Adrenal gland (tissue), 5 donors: ENCODE results near the gene PRG2.

Experiments
- POLR2A ChIP-seq, 2 donors: fragments of 450-650 bp; IDR thresholded peaks; one replicate each; pipeline ENCODE4 v1.6.1; 2017; ENCODE audit warnings: antibody characterized with exemption in 2 of 2, mild to moderate bottlenecking in 2 of 2, moderate library complexity in 1 of 2
- TF ChIP-seq, protein P1 (sequence below), 6 experiments: fragments of 450-650 bp in 4 of 6; fragments of 200-600 bp in 2 of 6; sonication (generic) in 1 of 6; IDR thresholded peaks; 1 replicate in 5 of 6; 2 replicates in 1 of 6; pipeline versions ENCODE4 v1.5.1 to v1.8.0; 2016 to 2021; ENCODE audit warnings: antibody characterized with exemption in 6 of 6, mild to moderate bottlenecking in 2 of 6, moderate library complexity in 1 of 6
- donor health status: DM: no; HTN: no; CAD: no.

DNA sequence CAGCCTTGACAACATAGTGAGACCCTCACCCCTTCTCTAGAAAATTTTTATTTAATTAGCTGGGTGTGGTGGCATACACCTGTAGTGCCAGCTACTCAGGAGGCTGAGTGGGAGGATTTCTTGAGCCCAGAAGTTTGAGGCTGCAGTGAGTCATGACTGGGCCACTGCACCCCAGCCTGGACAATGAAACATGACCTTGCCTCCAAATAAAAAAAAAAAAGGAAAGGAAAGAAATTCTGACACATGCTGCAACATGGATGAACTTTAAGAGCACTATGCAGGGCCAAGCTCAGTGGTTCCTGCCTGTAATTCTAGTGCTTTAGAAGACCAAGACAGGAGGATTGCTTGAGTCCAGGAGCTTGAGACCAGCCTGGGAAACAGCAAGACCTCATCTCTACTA, 27.7 kb upstream of the PRG2 start:
- TF ChIP-seq, protein P1, sequence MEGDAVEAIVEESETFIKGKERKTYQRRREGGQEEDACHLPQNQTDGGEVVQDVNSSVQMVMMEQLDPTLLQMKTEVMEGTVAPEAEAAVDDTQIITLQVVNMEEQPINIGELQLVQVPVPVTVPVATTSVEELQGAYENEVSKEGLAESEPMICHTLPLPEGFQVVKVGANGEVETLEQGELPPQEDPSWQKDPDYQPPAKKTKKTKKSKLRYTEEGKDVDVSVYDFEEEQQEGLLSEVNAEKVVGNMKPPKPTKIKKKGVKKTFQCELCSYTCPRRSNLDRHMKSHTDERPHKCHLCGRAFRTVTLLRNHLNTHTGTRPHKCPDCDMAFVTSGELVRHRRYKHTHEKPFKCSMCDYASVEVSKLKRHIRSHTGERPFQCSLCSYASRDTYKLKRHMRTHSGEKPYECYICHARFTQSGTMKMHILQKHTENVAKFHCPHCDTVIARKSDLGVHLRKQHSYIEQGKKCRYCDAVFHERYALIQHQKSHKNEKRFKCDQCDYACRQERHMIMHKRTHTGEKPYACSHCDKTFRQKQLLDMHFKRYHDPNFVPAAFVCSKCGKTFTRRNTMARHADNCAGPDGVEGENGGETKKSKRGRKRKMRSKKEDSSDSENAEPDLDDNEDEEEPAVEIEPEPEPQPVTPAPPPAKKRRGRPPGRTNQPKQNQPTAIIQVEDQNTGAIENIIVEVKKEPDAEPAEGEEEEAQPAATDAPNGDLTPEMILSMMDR (IDR thresholded peaks at IDR 0.05) = no peak
- TF ChIP-seq POLR2A (IDR thresholded peaks at IDR 0.05) = no peak
